HepG2 (cell line): ENCODE results near the gene NCOA4. TPM values are rescaled to one million over a fixed set of nuclear protein-coding genes. Genes with fewer than 3 reads are reported as not detected.

Experiments used
- AKAP8 ChIP-seq: sonication (generic); formaldehyde crosslinking; IDR thresholded peaks from 2 replicates; pipeline ENCODE4 v1.5.1; 2020; ENCODE audit warnings: mild to moderate bottlenecking, missing genetic modification reagents
- ATF7 ChIP-seq, 2 experiments: fragments of 450-650 bp in 1 of 2; sonication (generic) in 1 of 2; formaldehyde crosslinking in 1 of 2; IDR thresholded peaks; 2 replicates each; pipeline versions ENCODE4 v1.4.0 to v1.6.1; 2016 to 2020; ENCODE audit warnings: antibody characterized with exemption in 1 of 2, mild to moderate bottlenecking in 1 of 2, missing genetic modification reagents in 1 of 2
- BHLHE40 ChIP-seq: IDR thresholded peaks from 2 replicates; pipeline ENCODE4 v1.6.1; 2011; ENCODE audit warnings: low read length, improper control_type of control experiment
- BRD4 ChIP-seq: sonication (generic); formaldehyde crosslinking; IDR thresholded peaks from 2 replicates; pipeline ENCODE4 v1.4.0; 2020; ENCODE audit warnings: missing genetic modification reagents
- CAMTA2 ChIP-seq: sonication (generic); formaldehyde crosslinking; IDR thresholded peaks from 2 replicates; pipeline ENCODE4 v1.4.0; 2020; ENCODE audit warnings: mild to moderate bottlenecking, missing genetic modification reagents, borderline replicate concordance
- ETS1 ChIP-seq: sonication (generic); formaldehyde crosslinking; IDR thresholded peaks from 2 replicates; pipeline ENCODE4 v1.4.0; 2020; ENCODE audit warnings: missing genetic modification reagents
- HNF4A ChIP-seq: sonication (generic); formaldehyde crosslinking; IDR thresholded peaks from 2 replicates; pipeline ENCODE4 v1.4.0; 2020; ENCODE audit warnings: missing genetic modification reagents
- HOMEZ ChIP-seq: IDR thresholded peaks from 2 replicates; pipeline ENCODE4 v1.6.1; 2016; ENCODE audit warnings: low read depth
- LBX2 ChIP-seq: sonication (generic); formaldehyde crosslinking; IDR thresholded peaks from 2 replicates; pipeline ENCODE4 v1.5.0; 2020; ENCODE audit warnings: missing genetic modification reagents, mild to moderate bottlenecking, borderline replicate concordance
- MAX ChIP-seq: IDR thresholded peaks from 2 replicates; pipeline ENCODE4 v1.6.1; 2012; ENCODE audit warnings: inconsistent platforms
- MXD4 ChIP-seq: IDR thresholded peaks from 2 replicates; pipeline ENCODE4 v1.6.1; 2016; ENCODE audit warnings: mild to moderate bottlenecking, missing biosample characterization, missing genetic modification reagents
- MYC ChIP-seq: sonication (generic); formaldehyde crosslinking; IDR thresholded peaks from 2 replicates; pipeline ENCODE4 v1.9.0; 2021; ENCODE audit warnings: missing genetic modification reagents, borderline replicate concordance
- NFATC3 ChIP-seq: sonication (generic); formaldehyde crosslinking; IDR thresholded peaks from 2 replicates; pipeline ENCODE4 v1.5.1; 2020; ENCODE audit warnings: mild to moderate bottlenecking, missing genetic modification reagents
- PBX2 ChIP-seq: IDR thresholded peaks from 2 replicates; pipeline ENCODE4 v1.6.1; 2016; ENCODE audit warnings: control low read depth
- RARA ChIP-seq: IDR thresholded peaks from 2 replicates; pipeline ENCODE4 v1.6.1; 2016; ENCODE audit warnings: missing genetic modification reagents, missing compliant biosample characterization
- RELA ChIP-seq: sonication (generic); formaldehyde crosslinking; IDR thresholded peaks from 2 replicates; pipeline ENCODE4 v1.4.0; 2020; ENCODE audit warnings: missing genetic modification reagents
- SMC3 ChIP-seq: IDR thresholded peaks from 2 replicates; pipeline ENCODE4 v1.6.1; 2011; ENCODE audit warnings: low read length, improper control_type of control experiment
- TGIF2 ChIP-seq: IDR thresholded peaks from 2 replicates; pipeline ENCODE4 v1.6.1; 2016; ENCODE audit warnings: control low read depth, missing compliant biosample characterization
- TOPORS ChIP-seq: sonication (generic); formaldehyde crosslinking; IDR thresholded peaks from 2 replicates; pipeline ENCODE4 v1.8.0; 2023; ENCODE audit warnings: mild to moderate bottlenecking, missing genetic modification reagents
- XBP1 ChIP-seq: sonication (generic); formaldehyde crosslinking; IDR thresholded peaks from 2 replicates; pipeline ENCODE4 v1.5.0; 2020; ENCODE audit warnings: missing genetic modification reagents
- ZFP90 ChIP-seq: sonication (generic); formaldehyde crosslinking; IDR thresholded peaks from 2 replicates; pipeline ENCODE4 v1.8.0; 2022; ENCODE audit warnings: missing genetic modification reagents, mild to moderate bottlenecking, inconsistent platforms, borderline replicate concordance
- ZKSCAN1 ChIP-seq: fragments of 150-350 bp; IDR thresholded peaks from 2 replicates; pipeline ENCODE4 v1.6.1; 2014; ENCODE audit warnings: low read length
- ZNF367 ChIP-seq: sonication (generic); formaldehyde crosslinking; IDR thresholded peaks from 2 replicates; pipeline ENCODE4 v1.4.0; 2020; ENCODE audit warnings: missing genetic modification reagents, borderline replicate concordance
- ZNF446 ChIP-seq: sonication (generic); formaldehyde crosslinking; IDR thresholded peaks from 2 replicates; pipeline ENCODE4 v1.5.0; 2020; ENCODE audit warnings: mild to moderate bottlenecking, missing genetic modification reagents
- ZNF615 ChIP-seq: sonication (generic); formaldehyde crosslinking; IDR thresholded peaks from 2 replicates; pipeline ENCODE4 v1.5.0; 2020; ENCODE audit warnings: mild to moderate bottlenecking, missing genetic modification reagents, borderline replicate concordance
- ZNF691 ChIP-seq: sonication (generic); formaldehyde crosslinking; IDR thresholded peaks from 2 replicates; pipeline ENCODE4 v1.4.0; 2020; ENCODE audit warnings: missing genetic modification reagents, low read depth, mild to moderate bottlenecking, borderline replicate concordance
- polyA plus RNA-seq, 8 experiments: library from polyadenylated mRNA; depleted of rRNA in 3 of 8; stranded (reverse) in 7 of 8; unstranded in 1 of 8; fragments of >200 nt; fragmentation: Illumina TruSeq in 4 of 8; extraction: Trizol in 4 of 8; gene quantifications; 2 replicates each; pipeline versions ENCODE4 v1.2.1 to v1.2.3, GENCODE V29; 2011 to 2016; ENCODE audit warnings: low read depth in 4 of 8, missing spikeins in 1 of 8, mixed read lengths in 1 of 8; ENCODE audit not compliant: insufficient read depth in 1 of 8
- total RNA-seq, 5 experiments: library from RNA; depleted of rRNA; stranded (reverse); fragments of >200 nt; fragmentation: Illumina TruSeq; extraction: Trizol; gene quantifications; 2 replicates each; pipeline ENCODE4 v1.2.3, GENCODE V29; 2016; ENCODE audit warnings: low read depth in 1 of 5

The NCOA4 gene
- total and polyA plus RNA-seq, 2 of the 13 experiments (the other 11 are each of a cell fraction or from before 2014, with no cell fraction given): 306 to 400 TPM

GRCh38 chr10:46052057-46052790 lies 21.8 kb upstream of the NCOA4 start (continued):
- TF ChIP-seq MAX (peak; percentile 37; the same call in 1 of the 2 replicates), ETS1 (CRISPR knock-in tag) (no peak), XBP1 (CRISPR knock-in tag) (no peak), HNF4A (CRISPR knock-in tag) (peak; percentile 82), ZNF367 (CRISPR knock-in tag) (no peak), BRD4 (CRISPR knock-in tag) (peak; percentile 69), LBX2 (no peak), BHLHE40 (peak; percentile 53; the same call in 1 of the 2 replicates), ZKSCAN1 (no peak), NFATC3 (no peak), PBX2 (CRISPR knock-in tag) (no peak), SMC3 (0 out of 2 replicates have a peak, but pooled peaks have one; percentile 9), TOPORS (CRISPR knock-in tag) (no peak; the same call in 1 of the 2 replicates), MXD4 (peak; percentile 53; the same call in 1 of the 2 replicates), AKAP8 (CRISPR knock-in tag) (no peak), TGIF2 (CRISPR knock-in tag) (no peak), HOMEZ (CRISPR knock-in tag) (peak; percentile 77; the same call in 1 of the 2 replicates), ATF7 (IDR thresholded peaks at IDR 0.05) (no peak), ATF7 (CRISPR knock-in tag; IDR thresholded peaks at IDR 0.05) (no peak; the same call in 1 of the 2 replicates), RARA (CRISPR knock-in tag) (peak; percentile 91), CAMTA2 (CRISPR knock-in tag) (no peak), RELA (peak; percentile 79; the same call in 1 of the 2 replicates), ZNF446 (CRISPR knock-in tag) (no peak), ZNF615 (CRISPR knock-in tag) (no peak; the same call in 1 of the 2 replicates), MYC (CRISPR knock-in tag) (no peak; the same call in 1 of the 2 replicates), ZFP90 (no peak), ZNF691 (peak; percentile 57; the same call in 1 of the 2 replicates)
